Liver (tissue), 9 donors: Measurements from ENCODE around the gene SORL1. TPM values are rescaled to one million over a fixed set of nuclear protein-coding genes. Genes with fewer than 3 reads are reported as not detected.

Source experiments
- DNase-seq: peaks from one replicate; pipeline ENCODE4 v3.0.0-alpha.2; 2017; ENCODE audit warnings: low spot score
- H3K27ac ChIP-seq, 2 donors: one replicate each; pipeline ENCODE4 v1.7.0; 2013; ENCODE audit warnings: inconsistent platforms in 2 of 2, low read length in 2 of 2, control low read depth in 1 of 2, low read depth in 1 of 2, mild to moderate bottlenecking in 1 of 2
- H3K27me3 ChIP-seq, 4 donors: one replicate each; pipeline versions ENCODE4 v1.6.1 to v1.7.0; 2013; ENCODE audit warnings: low read length in 3 of 4, inconsistent platforms in 1 of 4, mild to moderate bottlenecking in 1 of 4, moderate library complexity in 1 of 4; ENCODE audit not compliant: control insufficient read depth in 4 of 4, insufficient read depth in 4 of 4
- H3K36me3 ChIP-seq, 4 donors: one replicate each; pipeline versions ENCODE4 v1.6.1 to v1.7.0; 2013; ENCODE audit warnings: low read length in 3 of 4, mild to moderate bottlenecking in 3 of 4, low read depth in 1 of 4, moderate library complexity in 1 of 4; ENCODE audit not compliant: control insufficient read depth in 4 of 4, insufficient read depth in 3 of 4
- H3K4me1 ChIP-seq, 4 donors: one replicate each; pipeline versions ENCODE4 v1.6.1 to v1.7.0; 2013; ENCODE audit warnings: low read length in 3 of 4, mild to moderate bottlenecking in 3 of 4, moderate library complexity in 1 of 4; ENCODE audit not compliant: control insufficient read depth in 4 of 4, insufficient read depth in 4 of 4
- H3K4me3 ChIP-seq, 3 donors: one replicate each; pipeline versions ENCODE4 v1.6.1 to v1.7.0; 2013; ENCODE audit warnings: low read length in 3 of 3, control low read depth in 1 of 3, low read depth in 1 of 3, mild to moderate bottlenecking in 1 of 3
- H3K9ac ChIP-seq, 2 donors: one replicate each; pipeline ENCODE4 v1.7.0; 2013; ENCODE audit warnings: low read length in 2 of 2, mild to moderate bottlenecking in 2 of 2, moderate library complexity in 2 of 2, control low read depth in 1 of 2, low read depth in 1 of 2
- H3K9me3 ChIP-seq, 4 donors: one replicate each; pipeline versions ENCODE4 v1.6.1 to v1.7.0; 2013; ENCODE audit warnings: low read length in 3 of 4; ENCODE audit not compliant: control insufficient read depth in 4 of 4
- CTCF ChIP-seq: fragments of 150-350 bp; IDR thresholded peaks from 2 replicates; pipeline ENCODE4 v1.5.1; 2017; ENCODE audit warnings: improper control_type of control experiment, low read depth, low read length; ENCODE audit not compliant: missing input control
- EGR1 ChIP-seq, 2 donors: IDR thresholded peaks; 2 replicates each; pipeline ENCODE4 v1.6.1; 2016 to 2018; ENCODE audit warnings: antibody characterized with exemption in 2 of 2, low read depth in 2 of 2
- FOXA1 ChIP-seq: IDR thresholded peaks from 2 replicates; pipeline ENCODE4 v1.6.1; 2016; ENCODE audit warnings: antibody characterized with exemption
- GABPA ChIP-seq, 2 donors: IDR thresholded peaks in 1 of 2; conservative IDR thresholded peaks in 1 of 2; 2 replicates each; pipeline ENCODE4 v1.6.1; 2016; ENCODE audit warnings: antibody characterized with exemption in 2 of 2, mild to moderate bottlenecking in 1 of 2, moderate library complexity in 1 of 2
- HNF4A ChIP-seq, 2 donors: conservative IDR thresholded peaks; 2 replicates each; pipeline ENCODE4 v1.6.1; 2016; ENCODE audit warnings: antibody characterized with exemption in 2 of 2, mild to moderate bottlenecking in 2 of 2
- HNF4G ChIP-seq: IDR thresholded peaks from 2 replicates; pipeline ENCODE4 v1.6.1; 2016; ENCODE audit warnings: antibody characterized with exemption
- JUND ChIP-seq, 2 donors: IDR thresholded peaks; 2 replicates each; pipeline ENCODE4 v1.6.1; 2016; ENCODE audit warnings: antibody characterized with exemption in 2 of 2
- NR2F2 ChIP-seq: IDR thresholded peaks from 2 replicates; pipeline ENCODE4 v1.6.1; 2016; ENCODE audit warnings: antibody characterized with exemption
- RAD21 ChIP-seq, 2 donors: IDR thresholded peaks; 2 replicates each; pipeline ENCODE4 v1.6.1; 2016; ENCODE audit warnings: antibody characterized with exemption in 2 of 2, mild to moderate bottlenecking in 2 of 2
- REST ChIP-seq: IDR thresholded peaks from 2 replicates; pipeline ENCODE4 v1.6.1; 2016; ENCODE audit warnings: antibody characterized with exemption, mild to moderate bottlenecking
- RXRA ChIP-seq, 2 donors: IDR thresholded peaks; 2 replicates each; pipeline ENCODE4 v1.6.1; 2017 to 2018; ENCODE audit warnings: antibody characterized with exemption in 2 of 2, mild to moderate bottlenecking in 1 of 2
- SP1 ChIP-seq: IDR thresholded peaks from 2 replicates; pipeline ENCODE4 v1.6.1; 2018; ENCODE audit warnings: antibody characterized with exemption, mild to moderate bottlenecking
- TAF1 ChIP-seq: conservative IDR thresholded peaks from 2 replicates; pipeline ENCODE4 v1.6.1; 2016; ENCODE audit warnings: antibody characterized with exemption, mild to moderate bottlenecking
- YY1 ChIP-seq: IDR thresholded peaks from 2 replicates; pipeline ENCODE4 v1.6.1; 2016; ENCODE audit warnings: antibody characterized with exemption, mild to moderate bottlenecking
- ZBTB33 ChIP-seq: IDR thresholded peaks from 2 replicates; pipeline ENCODE4 v1.6.1; 2016; ENCODE audit warnings: antibody characterized with exemption
- WGBS: extraction: QIAGEN DNeasy Blood & Tissue Kit; methylation state at CpG from one replicate; pipeline ENCODE4 v1.1.7; 2013; 5-methylcytosine and 5-hydroxymethylcytosine counted together
- polyA plus RNA-seq, 2 donors: library from polyadenylated mRNA; stranded (reverse) in 1 of 2; unstranded in 1 of 2; fragments of 200-250 nt in 1 of 2; fragments of >200 nt in 1 of 2; fragmentation: Nextera tagmentation in 1 of 2; extraction: Ambion mirVana in 1 of 2; gene quantifications; one replicate each; pipeline versions ENCODE4 v1.2.1 to v1.2.3, GENCODE V29; 2013 to 2015
- total RNA-seq, 2 donors: library from RNA; depleted of rRNA; stranded (reverse); fragments of >200 nt; gene quantifications; one replicate each; pipeline ENCODE4 v1.2.3, GENCODE V29; 2014
- TF ChIP-seq, protein P1 (sequence below): IDR thresholded peaks from 2 replicates; pipeline ENCODE4 v1.6.1; 2016; ENCODE audit warnings: antibody characterized with exemption
- donor health status: healthy.
- donor health status: healthy.
- donor health status: healthy.
- donor health status: healthy.
- donor health status: healthy.

SORL1 gene
- total and polyA plus RNA-seq, 4 donors = 14.6 to 124 (median 25.4) TPM

DNA sequence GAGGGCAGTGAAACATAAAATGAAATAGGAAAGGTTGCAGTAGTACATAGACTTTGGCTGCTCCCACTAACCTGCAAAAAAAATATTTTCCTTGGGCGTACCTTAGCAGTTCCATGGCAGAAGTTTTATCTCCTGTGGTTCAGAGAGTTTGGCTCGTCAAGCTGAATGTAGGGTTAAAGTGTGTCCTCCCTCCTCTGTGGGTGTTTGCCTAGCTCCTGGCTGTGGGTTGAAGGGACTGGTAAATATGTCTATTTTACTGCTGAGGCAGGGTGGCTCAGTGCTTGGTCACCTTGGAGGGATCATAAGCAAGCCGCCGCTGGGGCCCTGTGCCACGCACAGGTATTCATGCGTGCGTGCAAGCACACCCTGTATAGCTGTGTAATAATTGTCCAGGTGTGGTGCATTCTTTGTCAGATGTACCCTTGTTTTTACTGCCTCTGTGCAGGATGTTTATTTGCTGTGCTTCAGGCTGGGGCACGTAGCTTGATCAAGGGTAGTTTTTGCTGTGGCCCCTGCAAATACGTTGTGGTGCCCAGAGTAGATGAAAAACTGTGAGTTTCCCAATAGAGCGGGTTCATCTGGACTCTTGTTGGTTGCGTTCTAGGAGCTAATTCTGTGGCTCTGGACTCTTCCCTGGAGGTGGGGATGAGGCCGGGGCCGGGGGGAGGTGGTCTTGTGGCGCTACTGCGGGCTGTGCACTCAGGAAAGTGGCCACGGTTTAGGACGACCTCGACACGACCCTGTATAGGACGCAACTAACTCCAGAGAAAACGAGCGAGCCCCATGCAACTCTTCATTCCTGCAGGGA is 732 bp upstream of the SORL1 start (continued):
- TF ChIP-seq RAD21 (IDR thresholded peaks at IDR 0.05) (peak; percentile 38 to 42), CTCF (no peak)

DNA sequence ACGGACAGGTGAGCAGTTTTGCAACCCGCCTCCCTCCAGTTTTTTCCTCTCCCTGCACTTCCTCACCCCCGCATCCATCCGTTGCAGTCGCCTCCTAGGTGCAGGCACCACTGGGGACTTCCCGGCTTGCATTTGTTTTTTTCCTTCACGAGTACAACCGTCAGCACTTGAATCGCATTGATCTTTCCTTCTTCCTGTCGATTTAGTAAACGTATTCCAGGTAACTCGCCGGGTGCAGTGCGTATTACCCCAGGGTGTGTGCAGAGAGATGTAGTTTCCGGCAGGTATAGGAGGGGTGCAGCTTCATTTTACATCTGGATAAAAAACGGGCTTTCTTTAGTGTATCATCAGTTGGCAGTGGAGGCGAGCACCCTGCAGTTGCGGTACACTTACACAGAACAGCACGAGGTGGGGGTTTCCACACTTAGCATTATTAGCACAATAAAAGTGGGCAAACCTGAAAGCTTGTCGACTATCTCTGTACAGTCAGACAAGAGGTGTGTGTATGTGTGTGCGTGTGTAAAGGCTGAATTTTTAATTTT is 566 bp downstream of the SORL1 start, which contains the start of gene SORL1-AS1:
Gene SORL1-AS1 (minus strand): TSS at position 359 of the 542 bp plus-strand sequence.
- no peak for TF ChIP-seq GABPA (IDR thresholded peaks at IDR 0.05 in 1 of 2, conservative IDR thresholded peaks at IDR 0.05 in 1 of 2)
- TF ChIP-seq YY1 = no peak
- peak in 1 of 2 donors; percentile 12 for TF ChIP-seq EGR1 (IDR thresholded peaks at IDR 0.05; ENCODE audit: low read depth in 2 of 2)
- no peak for TF ChIP-seq RAD21 (IDR thresholded peaks at IDR 0.05)
- TF ChIP-seq SP1 = peak; percentile 21
- TF ChIP-seq HNF4A (conservative IDR thresholded peaks at IDR 0.05) = peak in 1 of 2 donors; percentile 14
- peak in 1 of 2 donors; percentile 13 for TF ChIP-seq RXRA (IDR thresholded peaks at IDR 0.05)
- TF ChIP-seq TAF1 = peak; percentile 66
- H3K27ac ChIP-seq = peak within 1 kb of the TSS; percentile 95 to 96

DNA sequence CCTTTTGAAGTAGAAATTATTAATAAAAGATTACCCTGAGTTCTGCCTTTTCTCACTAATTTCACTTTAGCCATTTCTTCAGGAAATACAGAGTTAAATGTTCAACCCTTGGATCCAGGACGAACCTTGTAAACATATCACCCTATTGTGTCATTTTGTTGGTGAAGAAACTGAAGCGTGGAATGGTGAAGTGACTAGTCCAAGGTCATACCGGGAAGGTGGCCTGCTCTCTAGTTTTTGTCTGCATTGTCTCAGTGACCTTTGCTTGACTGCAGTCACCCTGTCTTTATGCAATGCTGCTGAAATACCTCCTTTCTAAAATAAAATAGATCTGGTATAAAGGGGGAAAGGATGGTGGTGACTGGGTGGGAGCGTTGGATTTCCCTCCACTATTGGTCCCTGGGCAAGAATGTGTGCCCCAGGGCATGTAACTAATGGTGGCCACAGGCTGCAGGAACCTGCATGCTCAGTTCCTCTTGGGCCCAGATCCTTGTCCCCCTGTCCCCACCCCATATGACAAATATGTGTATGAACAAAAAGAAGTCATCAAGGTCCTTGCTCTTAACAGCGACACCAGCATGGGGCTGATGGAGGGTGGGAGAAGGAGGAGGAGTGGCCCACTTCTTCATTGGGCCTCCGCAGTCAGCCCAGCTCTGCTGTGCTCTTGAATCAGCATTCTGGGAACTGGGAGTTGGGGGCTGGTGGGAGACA is 1.6 kb downstream of the SORL1 start:
- H3K36me3 ChIP-seq = no peaks in the 10 kb centered on the region
- no peak for DNase-seq
- no peaks in the 10 kb centered on the region for H3K9me3 ChIP-seq
- no peaks in the 10 kb centered on the region for H3K27me3 ChIP-seq
- peak overlapping the region; percentile 75 to 92 (median 77) for H3K4me3 ChIP-seq
- H3K27ac ChIP-seq = peak overlapping the region; percentile 95 to 96
- peaks cover 8 to 42% (median 23%) of the 10 kb centered on the region in 4 donors for H3K4me1 ChIP-seq
- WGBS = 43% methylated on average over 6 of the region's 6 CpGs
- H3K9ac ChIP-seq = peak overlapping the region; percentile 92 to 99
- TF ChIP-seq TAF1 (peak; percentile 58), ZBTB33 (peak; percentile 73), REST (peak; percentile 80), FOXA1 (no peak), HNF4G (peak; percentile 72), HNF4A (conservative IDR thresholded peaks at IDR 0.05) (peak; percentile 95 to 97), GABPA (IDR thresholded peaks at IDR 0.05 in 1 of 2, conservative IDR thresholded peaks at IDR 0.05 in 1 of 2) (no peak), EGR1 (IDR thresholded peaks at IDR 0.05; ENCODE audit: low read depth in 2 of 2) (no peak), RXRA (IDR thresholded peaks at IDR 0.05) (peak; percentile 91 to 96), YY1 (peak; percentile 65), CTCF (no peak), JUND (IDR thresholded peaks at IDR 0.05) (peak; percentile 58 to 77), NR2F2 (peak; percentile 54), SP1 (peak; percentile 92)
- TF ChIP-seq, protein P1, sequence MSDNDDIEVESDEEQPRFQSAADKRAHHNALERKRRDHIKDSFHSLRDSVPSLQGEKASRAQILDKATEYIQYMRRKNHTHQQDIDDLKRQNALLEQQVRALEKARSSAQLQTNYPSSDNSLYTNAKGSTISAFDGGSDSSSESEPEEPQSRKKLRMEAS = peak; percentile 87

More for the DNA sequence above, 566 bp downstream of the SORL1 start, which contains the start of gene SORL1-AS1:
- Histone ChIP-seq H3K27me3 (no peaks in the 10 kb centered on the region), H3K4me1 (peaks cover 8 to 46% (median 31%) of the 10 kb centered on the region in 4 donors), H3K36me3 (no peaks in the 10 kb centered on the region), H3K9me3 (no peaks in the 10 kb centered on the region), H3K4me3 (peak within 1 kb of the TSS; percentile 75 to 92 (median 77)), H3K9ac (peak within 1 kb of the TSS; percentile 92 to 99)
- peak; percentile 47 for DNase-seq
- WGBS = 2% methylated on average over 21 of the region's 21 CpGs
